HG02678 (cell line): ENCODE results near the gene PPP4R2.
"Not testable (repeated sequence)": the region's sequence is repeated elsewhere in the genome, so short reads cannot be mapped to it uniquely, and the experiment has no call there.

Experiments
- ATAC-seq: cut with Tn5 transposase; IDR thresholded peaks from one replicate; pipeline ENCODE4 v1.9.1; 2021; ENCODE audit warnings: mild to moderate bottlenecking, moderate library complexity; ENCODE audit not compliant: unreplicated experiment

Gene PPP4R2

GRCh38 chr3:72976281-72976741 is 20.3 kb upstream of the PPP4R2 start:
- no peak for ATAC-seq

GRCh38 chr3:72977060-72977808 is 19.4 kb upstream of the PPP4R2 start:
- ATAC-seq: no peak

DNA sequence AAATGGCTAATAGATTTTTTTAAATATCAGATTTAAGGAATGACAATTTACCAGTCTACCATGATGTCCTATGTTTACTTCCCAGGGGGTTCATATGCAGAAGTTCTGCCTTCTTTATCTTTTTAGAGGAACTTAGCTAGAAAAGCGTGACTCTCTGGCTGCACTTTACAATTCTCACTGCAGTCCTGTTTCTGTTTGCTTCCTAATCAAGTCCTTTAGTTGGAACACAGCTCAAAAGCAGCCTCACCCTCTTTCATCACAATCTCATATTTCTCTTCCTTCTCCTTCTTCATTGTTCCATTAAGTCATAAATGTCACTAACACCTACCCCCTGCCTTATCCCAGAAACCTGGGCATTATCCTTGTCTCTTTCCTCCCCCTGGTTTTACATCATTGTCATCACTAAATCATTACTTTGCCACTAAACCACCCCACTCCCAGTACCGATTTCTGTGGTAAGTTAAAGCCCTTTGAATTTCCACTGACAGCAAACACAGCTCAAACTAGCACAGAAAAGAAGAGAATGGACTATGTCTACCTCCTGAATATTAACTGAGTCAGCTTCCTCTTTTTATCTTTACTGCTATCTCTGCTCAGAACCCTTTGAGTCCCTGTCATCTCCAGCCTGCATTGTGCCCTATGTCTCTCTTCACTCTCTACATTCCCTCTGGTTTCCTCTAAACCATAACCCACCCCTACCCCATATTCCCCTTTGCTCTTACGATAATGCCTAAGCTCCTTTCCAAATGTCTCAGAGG is 13.8 kb upstream of the PPP4R2 start:
- no peak for ATAC-seq

- ATAC-seq: no peak
Measured at GRCh38 chr3:72985576-72985975, 11.0 kb upstream of the PPP4R2 start.

DNA sequence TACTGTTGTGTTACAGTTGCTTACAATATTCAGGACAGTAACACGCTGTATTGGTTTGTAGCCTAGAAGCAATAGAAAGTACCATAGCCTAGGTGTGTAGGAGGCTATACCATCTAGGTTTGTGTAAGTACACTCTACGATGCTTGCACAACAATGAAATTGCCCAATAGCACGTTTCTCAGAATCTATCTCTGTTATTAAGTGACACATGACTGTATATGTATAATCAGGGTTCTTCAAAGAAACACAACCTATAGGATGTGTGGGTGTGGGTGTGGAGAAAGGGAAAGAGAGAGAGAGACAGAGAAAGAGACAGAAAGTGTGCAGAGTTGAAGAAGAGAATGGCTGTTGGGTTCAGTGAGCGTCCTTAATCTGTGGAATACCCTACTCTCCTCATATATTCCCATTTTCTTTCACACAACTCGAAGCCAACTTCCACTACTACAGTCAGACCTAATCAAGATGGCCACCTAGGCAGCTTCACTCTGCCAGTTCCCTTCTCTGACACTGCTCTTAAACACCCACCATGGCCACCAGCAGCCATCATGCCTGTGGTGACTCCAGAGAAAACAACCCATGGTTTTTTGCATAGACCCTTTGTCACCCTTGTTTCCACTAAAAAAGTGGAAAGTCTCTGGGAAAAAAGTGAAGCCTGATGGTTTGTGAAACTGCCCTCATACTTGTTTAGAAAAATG is 5.8 kb upstream of the PPP4R2 start:
- ATAC-seq: no peak

DNA sequence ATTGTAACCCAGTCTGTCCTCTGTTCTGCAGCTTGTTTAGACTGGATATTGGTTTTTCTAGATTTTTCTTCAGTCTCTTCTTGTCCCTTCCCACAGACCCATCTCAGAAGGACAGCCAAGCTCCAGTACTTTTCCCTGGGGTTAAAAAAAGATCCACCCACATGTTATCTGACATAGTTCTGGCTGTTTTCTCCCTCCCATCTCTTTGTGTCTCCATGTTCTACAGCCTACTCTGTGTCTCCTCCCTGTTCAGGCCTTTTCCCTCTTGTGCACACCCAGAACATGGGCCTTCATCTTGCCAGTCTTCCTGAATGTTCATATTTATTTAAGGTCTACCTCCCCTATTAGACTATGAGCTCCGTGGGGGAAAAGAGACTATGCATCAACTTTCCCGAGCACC is 5.1 kb upstream of the PPP4R2 start:
- no peak for ATAC-seq

- no peak for ATAC-seq
Measured at GRCh38 chr3:72993391-72993790, 3.2 kb upstream of the PPP4R2 start.

- ATAC-seq: no peak
Measured at GRCh38 chr3:72995337-72995736, 1.3 kb upstream of the PPP4R2 start.

DNA sequence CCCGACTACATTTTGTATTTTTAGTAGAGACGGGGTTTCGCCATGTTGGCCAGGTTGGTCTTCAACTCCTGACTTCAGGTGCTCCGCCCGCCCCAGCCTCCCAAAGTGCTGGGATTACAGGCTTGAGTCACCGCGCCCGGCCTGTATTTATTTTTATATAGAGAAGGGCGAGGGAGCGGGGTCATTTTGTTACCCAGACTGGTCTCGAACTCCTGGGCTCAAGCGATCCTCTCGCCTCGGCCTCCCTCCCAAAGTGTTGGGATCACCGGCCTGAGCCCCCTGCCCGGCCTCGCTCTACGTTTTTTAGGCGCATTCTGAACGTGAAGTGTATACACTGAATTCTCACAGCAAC is 514 bp upstream of the PPP4R2 start:
- ATAC-seq: no peak

GRCh38 chr3:72997421-72997961 is 880 bp downstream of the PPP4R2 start:
- peak; percentile 31 for ATAC-seq

- ATAC-seq: no peak
Measured at GRCh38 chr3:72998466-72998865, 1.9 kb downstream of the PPP4R2 start.

- ATAC-seq: no peak
Measured at GRCh38 chr3:72999951-73000350, 3.3 kb downstream of the PPP4R2 start.

DNA sequence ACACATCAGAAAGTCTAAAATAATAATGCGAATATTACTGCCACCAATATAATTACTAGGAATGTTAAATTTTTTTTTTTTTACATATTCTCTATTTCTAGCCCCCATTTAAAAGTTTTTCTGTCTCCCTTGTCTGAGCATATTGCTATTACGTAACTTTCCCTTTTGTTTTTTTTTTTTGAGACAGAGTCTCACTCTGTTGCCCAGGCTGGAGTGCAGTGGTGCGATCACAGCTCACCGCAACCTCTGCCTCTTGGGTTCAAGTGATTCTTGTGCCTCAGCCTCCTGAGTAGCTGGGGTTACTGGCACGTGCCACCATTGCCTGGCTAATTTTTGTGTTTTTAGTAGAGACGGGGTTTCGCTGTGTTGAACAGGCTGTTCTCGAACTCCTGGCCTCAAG is 6.4 kb downstream of the PPP4R2 start:
- ATAC-seq: not testable (repeated sequence)

DNA sequence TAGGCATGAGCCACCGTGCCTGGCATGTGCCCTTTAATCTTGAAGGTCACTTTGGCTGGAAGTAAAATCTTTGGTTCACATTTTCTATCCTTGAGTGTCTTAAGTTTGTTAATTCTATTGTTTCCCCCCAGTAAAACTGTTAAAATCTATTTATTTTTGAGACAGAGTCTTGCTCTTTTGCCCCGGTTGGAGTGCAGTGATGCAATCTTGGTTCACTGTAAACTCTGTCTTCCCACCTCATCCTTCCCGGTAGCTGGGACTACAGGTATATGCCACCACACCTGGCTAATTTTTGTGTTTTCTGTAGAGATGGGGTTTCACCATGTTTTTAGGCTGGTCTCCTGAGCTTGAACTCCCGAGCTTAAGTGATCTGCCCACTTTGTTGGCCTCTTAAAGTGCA is 7.7 kb downstream of the PPP4R2 start:
- no peak for ATAC-seq

DNA sequence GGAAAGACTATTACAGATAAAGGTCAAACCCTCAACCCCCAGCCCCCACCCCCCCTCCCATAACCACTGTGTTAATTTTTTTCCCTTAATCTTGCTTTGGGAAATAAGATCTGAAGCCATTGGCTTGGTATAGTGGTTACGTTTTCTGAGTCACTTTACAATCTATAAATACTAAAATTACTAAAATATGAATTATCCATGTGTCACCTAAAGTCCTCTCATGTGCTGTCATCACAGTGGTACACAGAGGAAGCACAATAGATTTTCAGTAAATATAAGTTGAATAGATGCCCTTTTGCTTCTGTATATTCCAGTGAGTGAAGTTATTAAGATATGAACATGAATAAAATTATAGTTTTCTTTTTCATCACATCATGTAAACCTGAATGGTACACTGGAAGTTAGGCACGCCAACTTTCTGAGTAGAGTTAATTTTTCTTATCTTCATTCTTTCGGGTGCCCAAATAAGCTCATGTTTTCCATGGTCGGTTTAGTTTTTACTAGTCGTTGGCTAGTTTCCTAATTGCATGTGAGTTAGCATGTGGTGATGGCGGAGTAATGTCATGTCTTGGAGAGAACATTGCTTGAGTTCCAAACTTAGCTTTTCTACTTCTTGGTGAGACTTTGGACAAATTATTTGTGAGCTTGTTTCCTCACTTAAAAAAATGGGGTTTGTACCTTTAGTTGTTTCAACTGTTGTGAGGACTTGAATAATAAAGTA is 11.5 kb downstream of the PPP4R2 start:
- no peak for ATAC-seq

- ATAC-seq: no peak
Measured at GRCh38 chr3:73009008-73009407, 12.4 kb downstream of the PPP4R2 start.

DNA sequence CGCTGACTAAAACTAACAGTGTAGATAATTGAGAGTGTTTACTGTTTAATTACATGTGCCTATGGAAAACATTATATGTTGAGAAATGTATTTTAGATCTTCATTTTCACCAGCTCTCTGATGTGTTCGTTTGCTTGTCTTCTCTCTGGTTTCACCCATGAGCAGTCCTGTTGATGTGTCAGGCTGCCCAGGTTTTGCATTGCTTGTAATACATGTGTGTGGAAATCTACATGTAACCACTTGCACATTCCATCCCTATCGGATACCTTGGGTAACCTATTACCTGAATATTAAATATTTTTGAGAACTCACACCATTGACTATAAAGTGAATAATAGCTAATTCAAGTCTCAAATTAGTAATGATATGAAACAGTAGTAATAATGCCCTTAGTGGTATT is 13.1 kb downstream of the PPP4R2 start:
- ATAC-seq: no peak

- ATAC-seq: no peak
Measured at GRCh38 chr3:73010158-73010557, 13.5 kb downstream of the PPP4R2 start.

DNA sequence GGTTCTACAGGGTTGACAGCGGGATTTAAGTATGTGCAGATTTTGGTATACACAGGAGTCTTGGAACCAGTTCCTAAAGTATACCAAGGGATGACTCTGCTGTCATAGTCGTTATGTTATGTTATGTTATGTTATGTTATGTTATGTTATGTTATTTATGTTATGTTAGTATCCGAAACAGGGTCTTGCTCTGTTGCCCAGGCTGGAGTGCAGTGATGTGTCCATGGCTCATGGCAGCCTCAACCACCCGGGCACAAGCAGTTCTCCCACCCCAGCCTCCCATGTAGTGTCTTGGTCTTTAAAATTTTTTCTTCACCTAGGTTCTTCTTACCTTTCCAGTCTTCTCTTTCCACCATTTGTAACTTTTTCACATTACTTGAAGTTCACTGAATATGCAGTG is 21.7 kb downstream of the PPP4R2 start:
- ATAC-seq: no peak

GRCh38 chr3:73018790-73019441 is 22.3 kb downstream of the PPP4R2 start:
- no peak for ATAC-seq
